Fibroblast of lung (primary cell): Measurements from ENCODE around the gene CARD14.

Source experiments
- CTCF ChIP-seq, 2 donors: IDR thresholded peaks in 1 of 2; conservative IDR thresholded peaks in 1 of 2; 1 replicate in 1 of 2; 2 replicates in 1 of 2; pipeline ENCODE4 v1.5.1; 2011 to 2012; ENCODE audit warnings: low read length in 2 of 2, control low read depth in 1 of 2, inconsistent platforms in 1 of 2, low read depth in 1 of 2, mild to moderate bottlenecking in 1 of 2
- EZH2 ChIP-seq: IDR thresholded peaks from 2 replicates; pipeline ENCODE4 v1.5.1; 2012; ENCODE audit warnings: low read length, control low read depth, mild to moderate bottlenecking; ENCODE audit errors: missing control alignments

GRCh38 chr17:80257716-80258213 is 87.9 kb downstream of the CARD14 start:
- no peak for TF ChIP-seq CTCF (conservative IDR thresholded peaks at IDR 0.05 in 1 of 2, IDR thresholded peaks at IDR 0.05 in 1 of 2; ENCODE audit: low read depth in 1 of 2, low read length in 2 of 2)
- no peak for TF ChIP-seq EZH2
